Stimulated activated CD8-positive, alpha-beta memory T cell treated with anti-CD3 and anti-CD28 coated beads, Interleukin-12 subunit alpha, Interleukin-12 subunit beta, amount 100 ng/mL, for 24 hours (primary cell): ENCODE data around the gene EIF4B.

Source experiments
- DNase-seq: peaks from one replicate; pipeline ENCODE4 v3.0.0-alpha.2; 2020; ENCODE audit errors: extremely low read depth

The EIF4B gene

DNA sequence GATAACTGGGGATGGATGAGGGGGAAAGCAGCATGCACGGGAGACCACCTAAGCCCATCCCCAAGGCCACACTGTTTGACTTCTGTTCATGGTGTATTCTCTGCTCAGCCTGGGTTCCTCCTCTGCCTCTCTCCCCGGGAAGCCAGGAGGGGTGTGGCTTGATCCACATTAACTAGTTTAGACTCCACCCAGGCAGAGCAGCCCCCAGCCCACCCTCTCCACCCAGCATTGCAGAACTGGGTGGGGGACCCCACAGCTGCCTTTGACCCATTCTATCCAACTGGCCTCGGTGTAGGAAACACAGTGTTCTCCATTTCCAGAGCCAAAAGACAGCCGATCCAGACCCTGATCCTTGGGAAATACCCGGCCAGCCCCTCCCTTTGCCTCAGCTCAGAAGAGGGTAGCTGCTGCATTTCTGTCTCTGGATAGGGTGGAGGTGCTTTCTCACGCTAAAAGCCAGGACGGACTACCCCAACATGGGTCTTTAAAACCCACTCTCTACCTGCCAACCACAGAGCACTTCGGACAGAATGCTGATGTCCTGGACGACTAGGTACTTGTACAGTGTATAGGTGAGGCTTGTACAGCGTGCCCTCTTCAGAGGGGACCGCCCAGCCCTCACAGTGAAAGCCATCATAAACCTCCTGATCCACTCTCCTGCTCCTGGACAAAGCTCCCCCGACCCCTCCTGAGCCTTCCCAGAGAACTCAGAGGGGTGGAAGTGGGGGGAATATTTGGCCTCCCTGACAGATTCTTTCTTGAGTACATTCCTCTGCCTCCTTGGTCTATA lies 63.6 kb downstream of the EIF4B start:
- no peak for DNase-seq

DNA sequence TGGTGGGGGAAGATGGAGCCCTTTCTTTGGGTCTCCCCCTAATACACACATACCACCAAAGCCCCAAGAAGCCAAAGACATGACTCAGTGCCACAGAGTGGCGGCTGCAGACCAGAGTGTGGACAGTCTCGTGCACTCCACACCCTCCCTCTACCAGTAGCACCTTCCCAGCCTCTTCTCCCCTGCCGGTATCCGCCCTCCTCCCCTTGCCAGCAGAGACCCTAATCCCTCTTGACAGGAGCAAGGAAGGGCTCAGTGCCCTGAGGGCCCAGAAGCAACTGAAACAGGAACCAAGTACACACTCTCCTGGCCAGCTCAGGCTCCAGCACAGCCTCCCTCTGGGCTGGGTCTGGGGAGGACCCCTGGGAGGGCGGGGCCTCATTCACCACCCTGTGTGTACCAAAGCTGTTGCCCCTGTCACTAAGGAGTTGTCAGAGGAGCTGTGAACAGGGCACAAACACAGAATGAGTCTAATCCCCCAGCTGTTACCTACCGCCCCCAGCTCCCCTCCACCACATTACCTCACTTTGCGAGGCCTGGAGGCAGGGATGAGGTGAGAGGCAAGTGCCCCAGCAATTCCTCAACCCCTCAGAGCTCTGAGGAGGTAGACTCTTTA lies 64.7 kb downstream of the EIF4B start:
- no peak for DNase-seq

DNA sequence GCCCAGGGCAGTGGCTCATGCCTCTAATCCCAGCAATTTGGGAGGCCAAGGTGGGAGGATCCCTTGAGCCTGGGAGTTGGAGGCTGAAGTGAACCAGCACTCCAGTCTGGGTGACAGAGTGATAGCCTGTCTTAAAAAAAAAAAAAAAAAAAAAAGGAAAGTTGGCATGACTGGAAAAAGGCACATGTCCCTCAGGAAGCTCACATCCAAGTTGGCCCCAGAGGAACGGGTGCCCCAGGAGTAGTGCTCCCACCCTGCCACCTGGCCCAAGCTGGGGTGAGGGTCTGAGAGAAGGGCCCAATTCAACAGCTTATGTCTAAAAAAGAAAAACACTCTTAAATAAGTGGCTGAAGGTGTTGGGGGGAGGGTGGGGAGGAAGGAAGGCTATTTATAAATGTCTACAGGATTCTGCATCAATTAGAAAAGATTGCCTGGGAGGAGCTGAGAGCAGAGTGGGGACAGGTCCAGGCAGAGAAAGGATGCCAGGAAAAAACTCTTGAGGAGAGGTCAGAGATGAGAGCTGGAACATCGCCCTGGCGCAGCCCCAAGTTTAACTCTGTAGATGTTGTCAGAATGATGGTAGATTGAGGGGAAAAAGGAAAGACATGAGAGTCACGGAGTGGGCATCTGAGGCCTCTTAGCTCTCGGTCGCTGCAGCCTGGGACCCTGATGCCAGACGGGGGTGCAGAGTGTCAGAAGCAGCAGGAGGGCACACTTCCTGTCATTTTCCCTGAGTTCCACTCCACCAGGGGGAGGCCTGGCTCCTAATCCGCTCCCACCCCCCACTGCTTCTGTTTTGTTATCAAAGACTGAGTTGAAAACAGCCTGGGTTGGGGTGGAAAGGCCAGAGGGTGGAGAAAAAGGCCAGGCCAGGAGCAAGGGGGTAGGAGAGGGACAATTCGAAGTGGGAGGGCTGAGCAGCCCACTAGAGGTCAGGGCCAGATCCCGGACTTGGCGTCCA lies 65.6 kb downstream of the EIF4B start:
- no peak for DNase-seq

DNA sequence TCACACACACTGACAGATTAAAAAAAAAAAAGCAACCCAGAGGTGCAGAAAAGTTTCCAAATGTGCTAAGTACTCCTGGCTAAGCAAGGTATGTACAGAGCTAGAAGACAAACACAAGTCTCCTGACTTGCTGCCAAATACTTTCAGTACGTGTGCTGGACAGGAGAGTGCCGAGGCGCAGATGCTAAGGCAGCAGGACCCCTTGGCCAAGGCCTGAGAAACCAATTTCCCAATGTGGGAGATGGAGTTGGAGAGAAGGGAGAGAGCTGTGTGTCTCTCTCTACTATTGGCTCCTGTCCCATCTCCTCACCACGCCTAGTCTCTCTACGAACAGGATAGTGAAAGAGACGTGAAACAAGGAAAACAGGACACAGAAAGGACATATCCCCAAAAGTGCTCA lies 67.6 kb downstream of the EIF4B start:
- DNase-seq: no peak

DNA sequence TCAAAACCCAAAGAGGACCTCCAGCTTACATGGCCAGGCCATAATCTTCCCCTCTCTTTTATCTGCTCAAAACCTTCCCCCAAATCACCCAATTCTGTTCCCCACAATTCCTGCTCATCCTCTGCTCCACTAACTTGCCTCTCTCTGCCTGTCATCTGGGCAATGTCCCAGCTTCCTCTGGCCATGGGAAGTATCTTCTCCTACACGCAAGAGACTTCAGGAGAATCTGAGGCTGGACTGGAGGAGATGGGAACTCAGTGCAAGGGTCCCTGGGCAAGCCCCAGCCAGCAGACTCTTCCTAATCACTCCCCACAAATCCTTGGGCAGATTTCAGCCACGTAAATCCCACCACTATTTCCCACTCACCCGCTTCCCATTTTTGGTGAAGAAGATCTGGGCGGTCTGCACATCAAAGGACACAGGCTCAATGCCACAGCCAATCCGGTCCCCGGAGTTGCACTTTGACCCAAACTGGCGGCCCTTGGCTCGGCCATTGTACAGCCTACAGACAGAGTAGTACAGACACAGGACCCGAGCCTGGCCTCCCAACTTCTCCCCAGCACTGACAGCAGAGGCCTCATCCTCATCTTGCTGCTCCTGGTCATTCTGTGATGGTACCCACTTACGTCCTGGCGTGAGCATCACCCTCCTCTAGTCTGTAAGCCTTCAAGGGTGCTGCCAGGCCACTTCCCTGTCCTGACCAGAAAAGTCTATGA lies 68.2 kb downstream of the EIF4B start:
- DNase-seq: no peak

DNA sequence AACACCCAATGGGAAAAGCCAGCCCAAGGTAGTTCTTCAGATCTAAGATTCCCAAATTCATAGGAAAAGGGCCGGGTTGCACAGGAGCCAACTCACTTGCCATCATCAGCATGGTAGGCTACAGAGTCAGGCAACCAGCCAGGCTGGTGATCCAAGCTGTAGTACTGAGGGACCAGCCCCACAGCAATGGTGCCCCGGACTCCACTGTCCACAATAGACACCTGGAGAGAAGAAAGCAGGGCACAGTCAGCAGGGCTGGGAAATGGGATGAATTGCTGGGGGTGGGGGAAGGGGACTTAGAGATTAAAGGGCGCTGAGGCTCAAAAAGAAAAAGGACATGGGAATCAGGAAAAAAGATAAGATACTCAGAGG lies 68.7 kb downstream of the EIF4B start:
- no peak for DNase-seq

DNA sequence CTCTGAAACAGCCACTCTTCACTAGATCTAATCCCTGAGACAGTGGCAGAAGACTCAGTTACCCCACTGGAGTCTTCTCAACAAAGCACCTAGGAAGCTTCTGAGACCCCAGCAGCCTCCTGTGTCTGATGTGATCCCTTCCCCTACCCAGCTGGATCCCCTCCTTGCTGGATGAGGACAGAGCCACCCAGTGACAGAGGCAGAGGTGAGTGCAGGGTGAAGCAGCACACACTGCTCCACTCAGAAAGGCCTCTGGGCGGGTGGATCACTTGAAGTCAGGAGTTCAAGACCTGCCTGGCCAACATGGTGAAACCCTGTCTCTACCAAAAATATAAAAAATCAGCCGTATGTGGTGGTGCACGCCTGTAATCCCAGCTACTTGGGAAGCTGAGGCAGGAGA lies 70.2 kb downstream of the EIF4B start:
- no peak for DNase-seq

DNA sequence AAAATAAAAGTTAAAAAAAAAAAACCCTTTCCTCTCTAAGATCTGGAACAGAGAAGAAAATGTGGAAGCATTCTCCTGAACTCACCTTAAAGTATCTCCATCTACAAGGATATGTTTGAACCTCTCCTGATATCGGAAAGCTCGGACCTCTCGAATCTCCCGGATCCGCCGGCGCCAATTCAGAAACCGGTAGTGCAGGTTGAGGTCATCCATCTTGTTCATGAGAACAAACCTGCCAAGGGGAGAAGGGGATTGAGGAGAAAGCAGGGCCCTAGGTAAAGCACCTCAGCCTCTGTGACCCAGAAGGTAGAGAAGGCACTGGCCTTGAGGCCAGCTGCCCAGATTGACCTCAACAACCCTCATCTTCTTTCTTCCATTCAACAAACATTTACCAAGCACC lies 70.8 kb downstream of the EIF4B start:
- DNase-seq: no peak

DNA sequence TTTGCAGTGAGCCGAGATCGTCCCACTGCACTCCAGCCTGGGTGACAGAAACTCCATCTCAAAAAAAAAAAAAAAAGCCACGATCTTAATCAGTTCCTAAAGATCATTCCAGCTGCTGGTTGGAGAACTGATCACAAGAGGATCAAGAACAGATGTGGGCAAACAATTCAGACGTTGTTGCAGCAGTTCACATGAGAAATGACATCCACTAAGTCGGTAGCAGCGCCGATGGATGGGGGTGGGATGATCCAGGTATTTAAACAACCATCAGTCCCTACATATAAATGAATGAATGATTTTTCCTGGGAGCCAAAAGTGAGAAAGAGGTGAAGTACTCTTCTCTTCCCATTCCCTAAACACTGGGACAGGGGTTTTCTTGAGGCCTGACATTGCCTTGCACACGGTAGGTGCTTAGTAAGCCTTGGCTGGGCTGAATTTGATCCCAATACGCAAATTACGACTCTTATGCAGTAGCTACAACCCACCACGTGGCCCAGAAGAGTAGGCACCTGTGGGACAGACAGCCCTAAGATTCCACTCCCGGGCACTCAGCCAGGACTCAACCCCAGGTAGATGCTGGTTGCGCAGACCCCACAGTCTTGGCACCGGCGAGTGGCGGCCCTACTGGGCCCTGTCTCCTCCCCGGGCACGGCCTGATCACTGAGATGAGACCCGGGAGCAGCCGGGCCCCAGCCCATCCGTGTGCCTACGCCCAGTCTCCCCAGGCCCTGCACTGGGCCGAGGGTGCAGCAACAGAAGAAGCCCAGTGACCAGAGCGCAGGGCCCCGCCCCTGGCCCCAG lies 72.4 kb downstream of the EIF4B start:
- DNase-seq: no peak

DNA sequence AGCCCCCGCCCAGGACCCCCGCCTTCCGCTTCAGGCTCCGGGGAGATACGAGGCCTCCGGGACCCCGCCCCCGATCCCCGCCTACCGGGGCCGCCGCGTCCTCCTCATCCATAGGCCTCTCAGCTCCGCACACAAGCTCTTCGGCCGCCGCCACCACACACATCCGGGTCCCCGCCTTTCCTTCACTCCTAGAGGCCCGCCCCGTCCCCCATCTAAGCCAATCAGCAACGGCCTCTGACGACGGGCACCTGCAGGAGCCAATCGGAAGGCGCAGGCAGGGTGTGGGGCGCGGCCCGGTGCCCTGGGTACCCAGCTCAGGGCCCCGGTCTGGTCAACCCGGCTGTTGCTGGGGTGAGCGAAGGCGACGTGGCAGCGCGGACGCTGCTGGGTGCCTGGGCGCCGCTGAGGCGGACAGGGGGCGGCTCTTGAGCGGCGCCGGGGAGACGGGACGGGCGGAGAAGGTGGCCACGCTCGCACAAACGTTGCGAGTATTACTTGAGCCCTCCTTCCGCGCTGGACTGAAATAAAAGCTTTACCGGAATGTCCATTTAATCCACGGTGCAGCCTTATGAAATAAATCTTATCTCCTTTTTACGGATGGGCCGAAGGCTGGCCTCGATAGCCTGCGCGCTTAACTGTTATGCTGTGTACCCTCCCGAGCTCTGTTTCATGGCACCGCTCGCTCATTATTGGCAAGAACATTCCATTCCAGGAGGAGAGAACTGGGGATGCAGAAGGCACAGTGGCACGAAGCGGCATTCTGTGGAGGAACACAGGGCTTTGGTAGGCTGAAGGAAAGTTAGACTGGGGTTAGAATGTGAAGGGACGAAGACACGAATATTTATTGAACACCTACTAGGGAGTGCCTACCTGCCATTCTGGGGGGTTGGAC lies 73.2 kb downstream of the EIF4B start, which contains the start of gene SPRYD3:
Gene SPRYD3 (minus strand): TSS at position 165 of the 892 bp plus-strand sequence. CDS start 57 bp downstream, at position 108.
- DNase-seq: peak; percentile 85

DNA sequence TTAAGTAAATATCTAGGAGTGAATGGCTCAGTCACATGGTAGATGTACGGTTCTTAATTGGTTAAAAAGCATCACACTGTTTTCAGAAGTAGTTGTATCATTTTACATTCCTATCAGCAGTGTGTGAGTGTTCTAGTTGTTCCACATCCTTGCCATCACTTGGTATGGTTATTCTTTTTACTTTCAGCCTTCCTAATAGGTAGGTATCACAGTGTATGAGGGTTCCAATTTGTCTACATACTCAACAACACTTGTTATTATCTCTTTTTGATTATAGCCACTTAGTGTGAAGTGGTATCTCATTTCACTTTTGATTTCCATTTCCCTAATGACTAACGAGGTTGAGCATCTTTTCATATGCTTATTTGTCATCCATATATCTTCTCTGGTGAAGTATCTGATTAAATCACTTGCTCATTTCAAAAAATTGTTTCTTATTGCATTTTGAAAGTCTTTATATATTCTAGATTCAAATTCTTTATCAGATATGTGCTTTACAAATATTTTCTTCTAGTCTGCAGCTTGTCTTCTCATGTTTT lies 76.5 kb downstream of the EIF4B start:
- no peak for DNase-seq

DNA sequence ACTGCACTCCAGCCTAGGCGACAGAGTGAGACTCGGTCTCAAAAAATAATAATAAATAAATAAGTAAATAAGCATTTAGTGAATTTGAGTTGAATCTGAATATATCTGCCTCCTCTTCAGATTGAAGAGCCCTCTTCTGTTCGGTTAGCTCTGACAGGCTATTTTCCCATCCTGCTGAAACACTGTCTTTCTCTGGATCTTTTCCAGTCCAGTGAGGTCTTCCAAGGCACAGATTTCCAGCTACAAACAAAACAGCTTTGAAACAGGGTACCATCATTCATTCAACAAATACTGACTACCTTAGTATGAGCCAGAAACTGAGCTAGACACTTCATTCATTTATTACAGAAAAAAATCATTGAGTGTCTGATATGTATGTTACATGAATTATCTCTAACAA lies 80.1 kb downstream of the EIF4B start:
- DNase-seq: no peak

DNA sequence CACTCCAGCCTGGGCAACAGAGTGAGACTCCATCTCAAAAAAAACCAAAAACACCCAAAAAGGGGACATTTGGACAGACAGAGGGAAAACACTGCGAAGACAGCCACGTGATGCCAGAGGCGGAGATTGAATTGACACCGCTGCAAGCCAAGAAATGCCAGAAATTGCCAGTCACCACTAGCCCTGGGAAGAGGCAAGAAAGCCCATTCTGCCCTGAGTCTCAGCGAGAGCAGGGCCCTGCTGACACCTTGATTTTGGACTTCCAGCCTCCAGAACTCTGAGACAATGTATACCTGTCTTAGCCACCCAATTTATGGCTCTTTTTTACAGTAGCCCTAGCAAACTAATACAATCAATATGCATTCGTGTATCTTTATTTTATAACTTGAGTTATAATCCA lies 83.8 kb downstream of the EIF4B start:
- DNase-seq: no peak

DNA sequence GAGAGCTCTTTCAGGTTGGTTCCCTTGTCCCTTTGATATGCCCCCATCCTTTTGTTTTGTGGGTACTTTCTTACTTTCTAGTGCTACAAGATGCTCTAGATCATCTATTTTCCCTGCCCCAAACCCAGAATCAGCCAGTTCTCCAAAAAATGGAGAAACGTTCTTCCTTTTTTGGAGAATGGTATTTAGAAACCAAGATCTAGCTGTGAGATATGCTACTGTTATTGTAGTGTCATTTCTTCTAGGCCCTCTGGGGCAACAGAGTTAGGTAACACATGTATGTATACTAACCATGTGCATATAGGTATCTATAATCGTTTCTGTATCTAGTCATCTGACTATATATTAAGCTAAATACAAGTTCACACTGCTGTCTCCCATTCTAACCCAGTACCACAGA lies 84.3 kb downstream of the EIF4B start:
- no peak for DNase-seq

DNA sequence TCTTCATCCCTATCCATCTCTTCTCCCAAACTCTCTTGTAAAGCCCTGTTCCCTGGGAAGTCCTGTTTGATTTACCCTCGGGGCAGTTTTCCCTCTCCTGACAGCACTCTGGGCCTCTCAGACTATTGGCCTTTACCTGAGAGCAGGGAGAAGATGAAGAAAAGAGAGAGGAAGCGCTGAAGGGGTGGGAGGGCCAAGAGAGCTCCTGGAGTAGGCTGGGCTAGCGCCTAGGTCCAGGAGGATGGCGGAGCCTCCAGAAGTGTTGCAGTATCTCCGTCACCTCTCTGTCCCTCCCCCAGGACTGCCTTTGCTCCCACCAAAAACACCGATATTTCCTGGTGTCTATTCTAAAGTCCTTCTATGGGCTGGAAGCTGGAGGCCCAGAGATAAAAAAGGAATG lies 85.5 kb downstream of the EIF4B start:
- DNase-seq: no peak
